Epithelial cell of esophagus (primary cell): ENCODE data around the gene ATAD3C.
A peak's percentile ranks its signal among the peaks of the same experiment; 100 is the strongest.
"Not testable (repeated sequence)": the region's sequence is repeated elsewhere in the genome, so short reads cannot be mapped to it uniquely, and the experiment has no call there.

Experiments used
- DNase-seq: peaks from one replicate; pipeline ENCODE4 v3.0.0; 2010; ENCODE audit warnings: low read depth
- H3K4me3 ChIP-seq: 2 replicates; pipeline ENCODE4 v1.5.1; 2011; ENCODE audit warnings: mild to moderate bottlenecking, low read length, control low read depth
- CTCF ChIP-seq: IDR thresholded peaks from 2 replicates; pipeline ENCODE4 v1.5.1; 2011; ENCODE audit warnings: low read depth, mild to moderate bottlenecking, low read length, control low read depth, inconsistent platforms; ENCODE audit not compliant: insufficient read depth; ENCODE audit errors: missing control alignments

ATAD3C gene

DNA sequence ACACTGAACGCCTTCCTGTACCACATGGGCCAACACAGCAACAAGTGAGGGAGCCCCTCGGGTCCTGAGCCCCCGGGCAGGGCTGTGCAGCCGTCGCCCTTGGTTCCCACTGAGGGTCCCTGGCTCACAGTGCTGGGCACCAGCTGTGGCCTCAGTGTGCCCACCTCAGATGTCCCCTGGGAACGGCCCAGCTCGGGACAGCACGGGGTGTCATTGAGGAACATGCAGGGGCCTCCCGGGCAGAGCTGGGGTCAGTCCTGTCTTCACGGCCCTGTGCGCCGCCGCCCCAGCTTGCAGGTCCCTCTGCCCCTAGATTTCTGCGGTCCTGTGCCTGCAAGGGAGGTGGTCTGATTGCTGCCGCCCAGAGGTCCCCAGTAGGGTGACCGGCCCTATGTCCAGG, 39.7 kb downstream of the ATAD3C start:
- no peak overlapping the region for H3K4me3 ChIP-seq
- TF ChIP-seq CTCF = no peak
- DNase-seq = no peak

DNA sequence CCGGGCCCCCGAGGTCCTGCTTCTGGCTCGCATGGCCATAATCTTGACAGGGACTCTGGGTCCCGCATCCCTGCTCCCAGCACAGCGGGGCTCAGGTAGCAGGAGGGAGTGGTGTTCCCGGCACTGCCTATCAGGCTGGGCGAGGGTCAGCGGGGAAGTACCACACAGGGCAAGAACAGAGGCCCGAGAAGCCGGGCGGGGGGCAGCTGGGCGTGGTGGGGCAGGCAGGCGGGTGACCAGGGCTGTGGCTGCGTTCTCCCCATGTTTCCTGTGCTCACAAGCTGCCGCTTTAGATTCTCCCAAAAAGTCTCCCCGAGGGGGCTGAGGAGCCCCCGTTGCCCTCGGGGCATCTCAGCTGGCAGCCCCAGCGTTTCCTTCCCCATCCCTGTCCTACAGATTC, 40.4 kb downstream of the ATAD3C start:
- DNase-seq = no peak
- H3K4me3 ChIP-seq = no peak overlapping the region
- no peak for TF ChIP-seq CTCF

- no peak for DNase-seq
- no peak overlapping the region for H3K4me3 ChIP-seq
- no peak for TF ChIP-seq CTCF
Measured at GRCh38 chr1:1490633-1491230, 41.2 kb downstream of the ATAD3C start.

DNA sequence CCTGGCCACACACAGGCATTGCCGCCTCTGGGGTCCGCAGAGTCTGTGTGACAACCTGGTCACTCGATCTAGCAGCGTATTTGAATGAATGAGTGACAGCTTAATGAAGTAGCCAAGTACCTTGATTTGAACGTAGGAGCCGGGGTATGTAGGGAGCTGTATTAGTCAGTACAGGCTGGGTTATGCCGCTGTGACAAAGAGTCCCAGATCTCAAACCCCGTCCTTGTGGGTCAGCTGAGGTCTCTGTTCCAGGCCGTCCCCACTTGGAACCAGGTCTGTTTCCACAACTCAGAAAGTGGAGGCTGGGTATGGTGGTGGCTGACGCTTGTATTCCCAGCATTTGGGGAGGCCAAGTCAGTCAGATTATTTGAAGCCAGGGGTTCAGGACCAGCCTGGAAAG, 42.1 kb downstream of the ATAD3C start:
- H3K4me3 ChIP-seq = no peak overlapping the region
- no peak for DNase-seq
- TF ChIP-seq CTCF = no peak

DNA sequence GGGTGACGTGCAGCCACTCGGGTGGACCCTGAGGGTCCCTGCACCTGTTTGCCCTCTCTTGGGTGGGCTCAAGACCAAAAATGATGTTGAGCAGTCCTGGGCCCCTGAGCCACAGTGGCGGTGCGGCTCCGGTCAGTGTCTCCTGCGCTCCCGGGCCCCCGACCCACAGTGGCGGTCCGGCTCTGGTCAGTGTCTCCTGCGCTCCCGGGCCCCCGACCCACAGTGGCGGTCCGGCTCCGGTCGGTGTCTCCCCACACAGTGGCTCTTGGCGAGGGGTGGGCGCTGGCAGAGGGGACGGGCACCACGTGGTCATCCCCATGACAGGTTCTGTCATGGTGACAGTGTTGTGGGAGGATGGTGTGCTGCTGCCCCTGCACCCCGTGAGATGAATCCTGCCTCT, 44.8 kb downstream of the ATAD3C start:
- DNase-seq, H3K4me3 ChIP-seq: not testable (repeated sequence)

- not testable (repeated sequence) for DNase-seq, H3K4me3 ChIP-seq
Measured at GRCh38 chr1:1495461-1495975, 46.0 kb downstream of the ATAD3C start.

DNA sequence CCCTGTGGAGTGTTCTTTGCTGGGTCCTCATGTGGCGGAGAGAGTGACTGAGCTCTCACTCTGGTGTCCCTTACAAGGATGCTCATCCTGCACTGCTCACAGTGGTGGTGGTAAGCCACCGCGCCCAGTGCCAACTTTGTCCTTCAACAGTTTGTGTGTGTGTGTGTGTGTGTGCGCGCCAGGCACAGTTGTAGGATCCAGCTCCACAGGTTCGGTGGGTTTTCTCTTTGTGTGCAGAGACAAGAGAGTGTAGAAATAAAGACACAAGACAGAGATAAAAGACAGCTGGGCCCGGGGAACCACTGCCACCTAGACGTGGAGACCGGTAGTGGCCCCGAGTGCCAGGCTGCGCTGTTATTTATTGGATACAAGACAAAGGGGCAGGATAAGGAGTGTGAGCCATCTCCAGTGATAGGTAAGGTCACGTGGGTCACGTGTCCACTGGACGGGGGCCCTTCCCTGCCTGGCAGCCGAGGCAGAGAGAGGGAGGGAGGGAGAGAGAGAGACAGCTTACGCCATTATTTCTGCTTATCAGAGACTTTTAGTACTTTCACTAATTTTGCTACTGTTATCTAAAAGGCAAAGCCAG, 55.4 kb downstream of the ATAD3C start:
- H3K4me3 ChIP-seq = not testable (repeated sequence)
- TF ChIP-seq CTCF = peak; percentile 69

DNA sequence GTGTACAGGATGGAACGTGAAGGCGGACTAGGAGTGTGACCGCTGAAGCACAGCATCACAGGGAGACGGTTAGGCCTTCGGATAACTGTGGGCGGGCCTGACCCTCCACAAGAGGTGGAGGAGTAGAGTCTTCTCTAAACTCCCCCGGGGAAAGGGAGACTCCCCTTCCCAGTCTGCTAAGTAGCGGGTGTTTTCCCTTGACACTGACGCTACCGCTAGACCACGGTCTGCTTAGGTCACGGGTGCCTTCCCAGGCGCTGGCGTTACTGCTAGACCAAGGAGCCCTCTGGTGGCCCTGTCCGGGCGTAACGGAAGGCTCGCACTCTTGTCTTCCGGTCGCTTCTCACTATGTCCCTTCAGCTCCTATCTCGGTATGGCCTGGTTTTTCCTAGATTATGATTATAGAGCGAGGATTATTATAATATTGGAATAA, 55.9 kb downstream of the ATAD3C start:
- not testable (repeated sequence) for H3K4me3 ChIP-seq
- peak; percentile 13 for DNase-seq
- peak; percentile 11 for TF ChIP-seq CTCF

More for the DNA sequence above, 55.4 kb downstream of the ATAD3C start:
- peak; percentile 89 for DNase-seq

GRCh38 chr1:1505801-1506200, 56.3 kb downstream of the ATAD3C start:
- not testable (repeated sequence) for H3K4me3 ChIP-seq, DNase-seq
